Gastroesophageal sphincter (tissue), 4 donors: ENCODE results near the gene UTS2B. TPM values are rescaled to one million over a fixed set of nuclear protein-coding genes. Genes with fewer than 3 reads are reported as not detected.

ENCODE experiments used
- ATAC-seq: fragments of 150-250 bp; one replicate; pipeline ENCODE4 v1.9.1; 2016; ENCODE audit warnings: mild to moderate bottlenecking, moderate library complexity
- H3K27ac ChIP-seq, 4 donors: fragments of 200-600 bp; sonication (generic) in 3 of 4; 1 replicate in 3 of 4; 2 replicates in 1 of 4; pipeline ENCODE4 v1.5.1; 2016 to 2019
- H3K27me3 ChIP-seq: fragments of 200-600 bp; sonication (generic); one replicate; pipeline ENCODE4 v1.5.1; 2019
- H3K36me3 ChIP-seq, 2 donors: fragments of 200-600 bp; sonication (generic); one replicate each; pipeline ENCODE4 v1.5.1; 2019; ENCODE audit warnings: control low read depth in 1 of 2
- H3K4me1 ChIP-seq, 3 donors: fragments of 200-600 bp; sonication (generic); 1 replicate in 2 of 3; 2 replicates in 1 of 3; pipeline ENCODE4 v1.5.1; 2016 to 2019; ENCODE audit warnings: control low read depth in 2 of 3
- H3K4me3 ChIP-seq, 2 donors: fragments of 200-600 bp; sonication (generic); one replicate each; pipeline ENCODE4 v1.5.1; 2019; ENCODE audit warnings: mild to moderate bottlenecking in 1 of 2, moderate library complexity in 1 of 2
- H3K9me3 ChIP-seq, 3 donors: fragments of 200-600 bp; sonication (generic); one replicate each; pipeline ENCODE4 v1.5.1; 2017 to 2019; ENCODE audit warnings: control low read depth in 2 of 3
- EP300 ChIP-seq: sonication (generic); formaldehyde crosslinking; IDR thresholded peaks from one replicate; pipeline ENCODE4 v1.6.1; 2017; ENCODE audit warnings: antibody characterized with exemption, mild to moderate bottlenecking
- POLR2A ChIP-seq, 2 donors: fragments of 450-650 bp; IDR thresholded peaks; one replicate each; pipeline ENCODE4 v1.6.1; 2017; ENCODE audit warnings: antibody characterized with exemption in 2 of 2, mild to moderate bottlenecking in 2 of 2, moderate library complexity in 1 of 2
- POLR2AphosphoS5 ChIP-seq: sonication (generic); formaldehyde crosslinking; IDR thresholded peaks from one replicate; pipeline ENCODE4 v1.6.1; 2017; ENCODE audit warnings: antibody characterized with exemption
- WGBS, 2 donors: methylation state at CpG; one replicate each; pipeline ENCODE4 v1.1.5; 2018; ENCODE audit warnings: low coverage in 1 of 2; 5-methylcytosine and 5-hydroxymethylcytosine counted together
- total RNA-seq, 4 donors: library from RNA; depleted of rRNA; stranded (reverse); fragments of >200 nt; gene quantifications; one replicate each; pipeline ENCODE4 v1.1.0, GENCODE V29; 2016
- TF ChIP-seq, protein P1 (sequence below), 4 experiments: fragments of 200-600 bp in 2 of 4; fragments of 450-650 bp in 2 of 4; sonication (generic) in 1 of 4; IDR thresholded peaks; one replicate each; pipeline ENCODE4 v1.5.1; 2017 to 2019; ENCODE audit warnings: antibody characterized with exemption in 4 of 4, mild to moderate bottlenecking in 2 of 4, moderate library complexity in 2 of 4

UTS2B gene
- total RNA-seq, 4 donors from 2014 or later, result 0.20 TPM; not detected in 3

GRCh38 chr3:191303596-191303995 is 26.7 kb downstream of the UTS2B start:
- H3K27ac ChIP-seq, result no peak overlapping the region
- H3K36me3 ChIP-seq, result no peaks in the 10 kb centered on the region
- H3K4me3 ChIP-seq, result no peak overlapping the region
- TF ChIP-seq, protein P1, sequence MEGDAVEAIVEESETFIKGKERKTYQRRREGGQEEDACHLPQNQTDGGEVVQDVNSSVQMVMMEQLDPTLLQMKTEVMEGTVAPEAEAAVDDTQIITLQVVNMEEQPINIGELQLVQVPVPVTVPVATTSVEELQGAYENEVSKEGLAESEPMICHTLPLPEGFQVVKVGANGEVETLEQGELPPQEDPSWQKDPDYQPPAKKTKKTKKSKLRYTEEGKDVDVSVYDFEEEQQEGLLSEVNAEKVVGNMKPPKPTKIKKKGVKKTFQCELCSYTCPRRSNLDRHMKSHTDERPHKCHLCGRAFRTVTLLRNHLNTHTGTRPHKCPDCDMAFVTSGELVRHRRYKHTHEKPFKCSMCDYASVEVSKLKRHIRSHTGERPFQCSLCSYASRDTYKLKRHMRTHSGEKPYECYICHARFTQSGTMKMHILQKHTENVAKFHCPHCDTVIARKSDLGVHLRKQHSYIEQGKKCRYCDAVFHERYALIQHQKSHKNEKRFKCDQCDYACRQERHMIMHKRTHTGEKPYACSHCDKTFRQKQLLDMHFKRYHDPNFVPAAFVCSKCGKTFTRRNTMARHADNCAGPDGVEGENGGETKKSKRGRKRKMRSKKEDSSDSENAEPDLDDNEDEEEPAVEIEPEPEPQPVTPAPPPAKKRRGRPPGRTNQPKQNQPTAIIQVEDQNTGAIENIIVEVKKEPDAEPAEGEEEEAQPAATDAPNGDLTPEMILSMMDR (IDR thresholded peaks at IDR 0.05), result no peak
- TF ChIP-seq POLR2AphosphoS5 (no peak), POLR2A (IDR thresholded peaks at IDR 0.05) (no peak), EP300 (no peak)
- H3K4me1 ChIP-seq, result no peaks in the 10 kb centered on the region
- no peaks in the 10 kb centered on the region for H3K9me3 ChIP-seq
- 74 to 100% methylated on average over 1 to 3 of the region's 3 CpGs for WGBS, 2 donors
- H3K27me3 ChIP-seq, result no peaks in the 10 kb centered on the region
- ATAC-seq, result no peak

GRCh38 chr3:191302451-191302850 is 27.9 kb downstream of the UTS2B start:
- Histone ChIP-seq H3K9me3 (no peaks in the 10 kb centered on the region), H3K36me3 (no peaks in the 10 kb centered on the region), H3K27ac (no peak overlapping the region), H3K4me3 (no peak overlapping the region), H3K4me1 (no peaks in the 10 kb centered on the region), H3K27me3 (no peaks in the 10 kb centered on the region)
- ATAC-seq, result no peak
- TF ChIP-seq POLR2AphosphoS5, result no peak
- no peak for TF ChIP-seq POLR2A (IDR thresholded peaks at IDR 0.05)
- TF ChIP-seq, protein P1 (IDR thresholded peaks at IDR 0.05), result no peak
- no peak for TF ChIP-seq EP300
- WGBS, 2 donors, result 75 to 90% methylated on average over 2 of the region's 2 CpGs

DNA sequence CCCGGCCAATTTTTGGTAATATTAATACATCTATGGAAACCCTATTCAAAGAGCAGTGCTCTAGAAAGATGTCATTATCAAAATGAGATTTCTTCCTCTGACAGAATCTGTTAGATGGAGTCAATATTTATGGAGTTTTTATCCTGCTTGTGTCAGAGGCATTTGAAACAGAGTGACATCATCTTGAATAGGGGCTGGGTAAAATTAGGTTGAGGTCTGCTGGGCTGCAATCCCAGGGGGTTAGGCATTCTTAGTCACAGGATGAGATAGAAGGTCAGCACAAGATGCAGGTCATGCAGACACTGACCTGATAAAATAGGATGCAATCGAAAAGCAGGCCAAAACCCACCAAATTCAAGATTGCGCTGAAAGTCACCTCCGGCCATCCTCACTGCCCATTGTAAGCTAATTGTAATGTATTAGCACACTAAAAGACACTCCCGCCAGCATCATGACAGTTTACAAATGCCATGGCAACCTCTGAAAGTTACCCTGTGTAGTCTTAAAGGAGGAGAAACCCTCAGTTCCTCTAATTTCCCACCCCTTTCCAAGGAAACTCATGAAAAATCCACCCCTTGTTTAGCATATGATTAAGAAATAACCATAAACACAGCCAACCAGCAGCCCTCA is 28.4 kb downstream of the UTS2B start:
- Histone ChIP-seq H3K27me3 (no peaks in the 10 kb centered on the region), H3K4me3 (no peak overlapping the region), H3K4me1 (no peaks in the 10 kb centered on the region), H3K36me3 (no peaks in the 10 kb centered on the region), H3K9me3 (no peaks in the 10 kb centered on the region), H3K27ac (no peak overlapping the region)
- WGBS, 2 donors, result 93 to 97% methylated on average over 4 of the region's 5 CpGs
- TF ChIP-seq, protein P1 (IDR thresholded peaks at IDR 0.05), result no peak
- TF ChIP-seq POLR2AphosphoS5 (no peak), EP300 (no peak), POLR2A (IDR thresholded peaks at IDR 0.05) (no peak)
- ATAC-seq, result no peak

- TF ChIP-seq, protein P1 (IDR thresholded peaks at IDR 0.05), result no peak
- TF ChIP-seq EP300 (no peak), POLR2AphosphoS5 (no peak), POLR2A (IDR thresholded peaks at IDR 0.05) (no peak)
- WGBS, 2 donors, result 75% methylated on average over 1 of the region's 1 CpG; no CpG with 5 or more reads in 1 of the 2 donors
- Histone ChIP-seq H3K36me3 (no peaks in the 10 kb centered on the region), H3K4me3 (no peak overlapping the region), H3K27me3 (no peaks in the 10 kb centered on the region), H3K27ac (no peak overlapping the region), H3K9me3 (no peaks in the 10 kb centered on the region), H3K4me1 (no peaks in the 10 kb centered on the region)
- ATAC-seq, result no peak
Observed at GRCh38 chr3:191301017-191301416, 29.3 kb downstream of the UTS2B start.

DNA sequence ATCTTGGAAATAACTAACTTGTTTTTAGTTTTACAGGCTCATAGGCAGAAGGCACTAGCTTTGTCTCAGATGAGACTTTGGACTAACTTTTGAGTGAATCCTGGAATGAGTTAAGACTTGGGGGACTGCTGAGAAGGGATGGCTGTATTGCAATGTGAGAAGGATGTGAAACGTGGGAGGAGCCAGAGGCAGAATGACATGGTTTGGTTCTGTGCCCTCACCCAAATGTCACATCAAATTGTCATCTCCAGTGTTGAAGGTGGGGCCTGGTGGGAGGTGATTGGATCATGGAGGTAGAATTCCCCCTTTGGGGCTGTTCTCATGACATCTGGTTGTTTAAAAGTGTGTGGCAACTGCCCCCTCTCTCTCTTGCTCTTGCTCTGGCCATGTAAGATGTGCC is 29.9 kb downstream of the UTS2B start:
- 38 to 86% methylated on average over 1 of the region's 1 CpG for WGBS, 2 donors
- TF ChIP-seq POLR2AphosphoS5 (no peak), EP300 (no peak), POLR2A (IDR thresholded peaks at IDR 0.05) (no peak)
- TF ChIP-seq, protein P1 (IDR thresholded peaks at IDR 0.05), result no peak
- ATAC-seq, result no peak

More for the DNA sequence above, 29.9 kb downstream of the UTS2B start:
- Histone ChIP-seq H3K36me3 (no peaks in the 10 kb centered on the region), H3K27ac (no peak overlapping the region), H3K4me1 (no peaks in the 10 kb centered on the region), H3K4me3 (no peak overlapping the region), H3K27me3 (no peaks in the 10 kb centered on the region), H3K9me3 (no peaks in the 10 kb centered on the region)
